Chondrocyte (in vitro differentiated cells): ENCODE data around the gene TMCC1. TPM values are rescaled to one million over a fixed set of nuclear protein-coding genes. Genes with fewer than 3 reads are reported as not detected.
A peak's percentile ranks its signal among the peaks of the same experiment; 100 is the strongest.

Experiments used
- DNase-seq: peaks from one replicate; pipeline ENCODE4 v3.0.0; 2021; ENCODE audit warnings: mixed read lengths, low spot score
- H3K27ac Mint-ChIP-seq: one replicate; pipeline ENCODE4 v1.8.0; 2021; ENCODE audit warnings: mild to moderate bottlenecking, moderate library complexity, mixed read lengths; ENCODE audit not compliant: unreplicated experiment
- H3K27me3 Mint-ChIP-seq: 2 replicates; pipeline ENCODE4 v1.8.0; 2021; ENCODE audit warnings: low read depth, mixed read lengths
- H3K36me3 Mint-ChIP-seq: 2 replicates; pipeline ENCODE4 v1.8.0; 2021; ENCODE audit warnings: low read depth, mixed read lengths
- H3K4me1 Mint-ChIP-seq: 2 replicates; pipeline ENCODE4 v1.8.0; 2021; ENCODE audit warnings: low read depth, mild to moderate bottlenecking, mixed read lengths
- H3K4me3 Mint-ChIP-seq: one replicate; pipeline ENCODE4 v1.8.0; 2021; ENCODE audit warnings: mild to moderate bottlenecking, moderate library complexity, mixed read lengths; ENCODE audit not compliant: unreplicated experiment
- H3K9me3 Mint-ChIP-seq: 2 replicates; pipeline ENCODE4 v1.8.0; 2021; ENCODE audit warnings: low read depth, mixed read lengths
- total RNA-seq: library from RNA; stranded (reverse); gene quantifications from 3 replicates; pipeline ENCODE4 v1.2.1, GENCODE V29; 2021
- TF ChIP-seq, protein P1 (sequence below): fragments of 200-600 bp; sonication (generic); IDR thresholded peaks from 2 replicates; pipeline ENCODE4 v1.5.0; 2021; ENCODE audit warnings: antibody characterized with exemption, mild to moderate bottlenecking, moderate library complexity

TMCC1 gene
- total RNA-seq, 1 donor from 2014 or later, result 34.3 TPM

DNA sequence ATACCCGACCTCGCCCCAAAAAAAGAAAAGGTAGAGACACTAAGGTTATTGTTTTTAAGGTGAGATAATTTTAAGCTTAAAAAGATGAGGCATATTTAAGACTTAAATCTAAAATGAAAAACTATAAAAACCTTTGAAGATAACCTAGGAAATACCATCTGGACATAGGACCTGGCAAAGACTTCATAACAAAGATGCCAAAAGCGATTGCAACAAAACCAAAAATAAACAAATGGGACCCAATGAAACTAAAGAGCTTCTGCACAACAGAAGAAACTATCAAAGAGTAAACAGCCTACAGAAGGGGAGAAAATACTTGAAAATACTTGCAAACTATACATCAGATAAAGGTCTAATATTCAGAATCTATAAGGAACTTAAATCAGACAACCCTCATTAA lies 80.9 kb downstream of the TMCC1 start:
- no peaks in the 10 kb centered on the region for H3K36me3 Mint-ChIP-seq
- H3K4me1 Mint-ChIP-seq, result peaks cover 4% of the 10 kb centered on the region
- no peak overlapping the region for H3K4me3 Mint-ChIP-seq
- no peaks in the 10 kb centered on the region for H3K27me3 Mint-ChIP-seq
- H3K9me3 Mint-ChIP-seq, result peaks cover 10% of the 10 kb centered on the region
- no peak overlapping the region for H3K27ac Mint-ChIP-seq
- TF ChIP-seq, protein P1, sequence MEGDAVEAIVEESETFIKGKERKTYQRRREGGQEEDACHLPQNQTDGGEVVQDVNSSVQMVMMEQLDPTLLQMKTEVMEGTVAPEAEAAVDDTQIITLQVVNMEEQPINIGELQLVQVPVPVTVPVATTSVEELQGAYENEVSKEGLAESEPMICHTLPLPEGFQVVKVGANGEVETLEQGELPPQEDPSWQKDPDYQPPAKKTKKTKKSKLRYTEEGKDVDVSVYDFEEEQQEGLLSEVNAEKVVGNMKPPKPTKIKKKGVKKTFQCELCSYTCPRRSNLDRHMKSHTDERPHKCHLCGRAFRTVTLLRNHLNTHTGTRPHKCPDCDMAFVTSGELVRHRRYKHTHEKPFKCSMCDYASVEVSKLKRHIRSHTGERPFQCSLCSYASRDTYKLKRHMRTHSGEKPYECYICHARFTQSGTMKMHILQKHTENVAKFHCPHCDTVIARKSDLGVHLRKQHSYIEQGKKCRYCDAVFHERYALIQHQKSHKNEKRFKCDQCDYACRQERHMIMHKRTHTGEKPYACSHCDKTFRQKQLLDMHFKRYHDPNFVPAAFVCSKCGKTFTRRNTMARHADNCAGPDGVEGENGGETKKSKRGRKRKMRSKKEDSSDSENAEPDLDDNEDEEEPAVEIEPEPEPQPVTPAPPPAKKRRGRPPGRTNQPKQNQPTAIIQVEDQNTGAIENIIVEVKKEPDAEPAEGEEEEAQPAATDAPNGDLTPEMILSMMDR, result no peak
- DNase-seq, result no peak

DNA sequence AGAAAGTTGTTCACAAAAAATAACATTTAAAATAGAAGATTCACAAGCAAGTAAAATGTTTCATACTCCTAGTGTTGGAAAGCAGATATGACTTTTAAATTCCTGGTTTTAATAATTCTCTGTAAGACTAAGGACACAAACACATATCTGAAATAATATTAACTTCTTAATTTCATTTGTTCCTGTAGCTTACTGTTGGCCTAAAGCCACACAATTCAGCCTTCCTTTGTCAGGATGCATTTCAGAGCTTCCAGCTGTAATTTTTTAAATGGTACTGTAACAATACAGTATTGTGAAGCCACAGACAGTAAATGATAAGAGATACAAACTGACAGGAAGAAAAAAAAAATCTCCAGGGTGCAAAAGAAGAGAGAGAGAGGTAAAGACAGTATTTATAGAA lies 84.2 kb downstream of the TMCC1 start:
- TF ChIP-seq, protein P1, result peak; percentile 15
- peaks cover 12% of the 10 kb centered on the region for H3K4me1 Mint-ChIP-seq
- H3K27me3 Mint-ChIP-seq, result no peaks in the 10 kb centered on the region
- DNase-seq, result no peak
- no peaks in the 10 kb centered on the region for H3K36me3 Mint-ChIP-seq
- no peak overlapping the region for H3K27ac Mint-ChIP-seq
- H3K9me3 Mint-ChIP-seq, result peaks cover 2% of the 10 kb centered on the region
- H3K4me3 Mint-ChIP-seq, result no peak overlapping the region

DNA sequence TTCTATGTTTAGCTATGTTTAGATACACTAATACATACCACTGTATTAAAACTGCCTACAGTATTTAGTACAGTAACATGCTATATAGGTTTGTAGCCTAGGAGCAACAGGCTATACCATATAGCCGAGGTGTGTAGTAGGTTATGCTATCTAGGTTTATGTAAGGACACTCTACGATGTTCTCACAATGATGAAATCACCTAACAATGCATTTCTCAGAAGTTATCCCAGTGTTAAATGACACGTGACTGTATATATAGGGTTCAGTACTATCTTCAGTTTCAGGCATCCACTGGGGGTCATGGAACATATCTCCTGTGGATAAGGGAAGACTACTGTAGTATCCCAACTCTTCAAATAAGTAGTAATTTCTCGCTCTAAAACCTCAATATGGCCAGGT lies 97.4 kb downstream of the TMCC1 start:
- TF ChIP-seq, protein P1, result no peak
- peaks cover 1% of the 10 kb centered on the region for H3K36me3 Mint-ChIP-seq
- peaks cover 36% of the 10 kb centered on the region for H3K4me1 Mint-ChIP-seq
- no peaks in the 10 kb centered on the region for H3K9me3 Mint-ChIP-seq
- H3K27me3 Mint-ChIP-seq, result no peaks in the 10 kb centered on the region
- H3K27ac Mint-ChIP-seq, result no peak overlapping the region
- no peak for DNase-seq
- H3K4me3 Mint-ChIP-seq, result no peak overlapping the region

DNA sequence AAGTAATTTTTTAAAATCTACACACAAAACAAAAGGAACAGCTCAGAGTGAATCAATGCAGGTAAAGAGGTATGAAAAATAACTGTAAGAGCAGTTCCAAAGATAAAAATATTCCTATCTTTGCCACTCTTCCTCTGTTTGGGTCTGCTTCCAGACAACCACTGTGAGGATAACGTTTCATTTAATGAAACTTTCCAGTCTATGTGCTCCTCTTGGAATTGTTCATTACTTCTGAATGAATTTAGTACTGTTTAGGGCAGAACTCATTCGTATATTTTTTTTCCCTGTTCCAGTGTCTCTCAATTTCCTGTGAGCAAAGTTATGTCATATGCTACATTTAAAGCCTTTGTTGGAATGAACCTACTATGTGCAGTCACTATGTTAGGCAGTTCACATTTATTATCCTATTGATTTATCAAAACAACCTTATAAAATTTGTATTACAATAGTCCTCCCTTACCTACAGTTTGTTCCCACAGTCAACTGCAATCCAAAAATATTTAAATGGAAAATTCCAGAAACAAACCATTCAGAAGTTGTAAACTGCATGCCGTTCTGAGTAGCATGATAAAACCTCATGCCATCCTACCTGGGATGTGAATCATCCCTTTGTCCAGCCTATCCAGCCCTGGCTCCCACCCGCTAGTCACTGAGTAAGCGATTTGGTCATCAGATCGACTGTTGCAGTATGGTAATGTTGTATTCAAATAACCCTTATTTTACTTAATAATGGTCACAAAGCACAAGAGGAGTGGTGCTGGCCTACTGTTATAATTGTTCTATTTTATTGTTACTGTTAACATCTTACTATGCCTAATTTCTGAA lies 98.1 kb downstream of the TMCC1 start:
- no peak overlapping the region for H3K27ac Mint-ChIP-seq
- H3K9me3 Mint-ChIP-seq, result no peaks in the 10 kb centered on the region
- H3K27me3 Mint-ChIP-seq, result no peaks in the 10 kb centered on the region
- H3K4me3 Mint-ChIP-seq, result no peak overlapping the region
- no peak for DNase-seq
- peaks cover 1% of the 10 kb centered on the region for H3K36me3 Mint-ChIP-seq
- TF ChIP-seq, protein P1, result no peak
- peaks cover 36% of the 10 kb centered on the region for H3K4me1 Mint-ChIP-seq

DNA sequence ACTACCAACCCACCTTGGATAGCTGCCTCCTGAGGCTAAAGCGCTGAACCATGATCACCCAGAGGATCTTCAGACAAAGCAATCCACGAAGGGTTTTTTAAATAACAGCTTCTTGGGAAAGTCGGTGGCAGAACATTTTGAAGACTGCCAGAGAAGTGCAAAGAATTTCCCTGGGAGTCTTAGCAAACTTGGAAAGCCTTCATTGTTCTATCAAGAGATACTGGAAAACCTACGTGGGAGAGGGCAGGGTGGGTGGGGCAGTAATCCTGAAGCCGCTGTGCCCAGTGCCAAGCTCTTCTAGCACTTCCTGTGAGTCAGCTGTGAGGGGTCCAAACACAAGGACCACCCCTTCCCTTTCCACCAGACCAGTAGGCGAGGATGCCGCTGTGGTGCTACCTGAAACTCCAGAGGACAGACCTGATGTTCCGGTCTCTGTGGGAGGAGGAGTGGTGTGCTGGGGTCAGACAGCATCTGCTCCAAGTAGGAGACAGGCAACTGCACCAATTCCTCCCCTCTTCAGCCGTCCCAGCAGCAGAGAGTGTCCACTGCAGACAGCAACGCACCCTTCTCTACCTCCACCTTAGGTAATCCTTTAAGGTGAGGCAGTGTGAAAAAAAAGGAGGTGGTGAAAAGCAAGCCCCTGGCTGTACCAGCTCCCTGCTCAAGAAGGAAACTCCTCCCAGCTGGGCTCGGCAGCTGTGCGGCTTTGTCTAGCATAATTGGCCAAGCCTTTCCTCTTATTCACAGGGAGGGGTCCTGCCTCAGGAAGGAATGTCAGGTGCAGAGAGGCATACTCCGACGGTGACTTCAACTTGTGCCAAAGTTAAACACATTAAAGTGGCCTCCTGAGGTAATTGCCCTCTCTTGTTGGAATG lies 99.0 kb downstream of the TMCC1 start:
- H3K9me3 Mint-ChIP-seq, result no peaks in the 10 kb centered on the region
- H3K36me3 Mint-ChIP-seq, result peaks cover 1% of the 10 kb centered on the region
- H3K27ac Mint-ChIP-seq, result peak overlapping the region; percentile 85
- no peaks in the 10 kb centered on the region for H3K27me3 Mint-ChIP-seq
- TF ChIP-seq, protein P1, result no peak
- peaks cover 36% of the 10 kb centered on the region for H3K4me1 Mint-ChIP-seq
- peak overlapping the region; percentile 65 for H3K4me3 Mint-ChIP-seq
- DNase-seq, result no peak
